Left lung (tissue), 10 donors: ENCODE data around the gene BRCA2. TPM values are rescaled to one million over a fixed set of nuclear protein-coding genes. Genes with fewer than 3 reads are reported as not detected.

ENCODE experiments used
- ATAC-seq: fragments of 200-7000 bp; cut with Tn5 transposase; one replicate; pipeline ENCODE4 v1.9.1; 2020; ENCODE audit warnings: moderate library complexity
- DNase-seq, 4 donors: peaks; one replicate each; pipeline ENCODE4 v3.0.0-alpha.2; 2013 to 2020
- H3K27ac ChIP-seq, 2 donors: fragments of 200-600 bp; sonication (generic) in 1 of 2; one replicate each; pipeline versions ENCODE4 v1.5.0 to v1.8.0; 2020 to 2021
- H3K27me3 ChIP-seq, 2 donors: fragments of 200-600 bp; sonication (generic) in 1 of 2; one replicate each; pipeline versions ENCODE4 v1.5.0 to v1.8.0; 2020 to 2021
- H3K36me3 ChIP-seq, 2 donors: fragments of 200-600 bp; sonication (generic) in 1 of 2; one replicate each; pipeline versions ENCODE4 v1.5.0 to v1.8.0; 2020 to 2021
- H3K4me1 ChIP-seq, 2 donors: fragments of 200-600 bp; one replicate each; pipeline ENCODE4 v1.8.0; 2021
- H3K4me3 ChIP-seq, 2 donors: fragments of 200-600 bp; sonication (generic) in 1 of 2; one replicate each; pipeline versions ENCODE4 v1.5.0 to v1.8.0; 2020 to 2021; ENCODE audit warnings: mild to moderate bottlenecking in 1 of 2
- H3K9me3 ChIP-seq, 2 donors: fragments of 200-600 bp; sonication (generic) in 1 of 2; one replicate each; pipeline versions ENCODE4 v1.5.0 to v1.8.0; 2020 to 2021
- intact Hi-C, 2 donors: fragments of 100-400 bp; cut with DNase I; formaldehyde crosslinking; loops; one replicate each; pipeline versions ENCODE4 v1.11.2 to v1.14.2; 2022
- polyA plus RNA-seq, 6 donors: library from polyadenylated mRNA; unstranded; fragments of 120-200 nt; gene quantifications; one replicate each; pipeline ENCODE4 v1.2.1, GENCODE V29; 2013; ENCODE audit not compliant: insufficient read length in 6 of 6
- total RNA-seq, 2 donors: library from RNA; stranded (reverse); fragmentation: NEBNext Ultra II Directional; extraction: Animal tissue kit (Norgen Biotek cat#: 25700); gene quantifications; one replicate each; pipeline ENCODE4 v1.2.1, GENCODE V29; 2021
- TF ChIP-seq, protein P1 (sequence below), 2 donors: fragments of 200-600 bp; sonication (generic) in 1 of 2; IDR thresholded peaks; one replicate each; pipeline versions ENCODE4 v1.5.0 to v1.8.0; 2021; ENCODE audit warnings: antibody characterized with exemption in 2 of 2
- donor health status: DM: no; HTN: yes; CAD: no.
- donor health status: DM: no; HTN: no; CAD: no.

Gene BRCA2
- total and polyA plus RNA-seq, 8 donors = 4.5 to 14.9 (median 9.5) TPM

GRCh38 chr13:32300406-32300805 is 14.9 kb upstream of the BRCA2 start:
- ATAC-seq = no peak
- Histone ChIP-seq H3K27ac (no peak overlapping the region), H3K27me3 (no peaks in the 10 kb centered on the region), H3K9me3 (no peaks in the 10 kb centered on the region), H3K4me1 (no peaks in the 10 kb centered on the region), H3K36me3 (peaks cover 0 to 10% of the 10 kb centered on the region in 2 donors), H3K4me3 (no peak overlapping the region)
- intact Hi-C loops = no loop called here
- TF ChIP-seq, protein P1, sequence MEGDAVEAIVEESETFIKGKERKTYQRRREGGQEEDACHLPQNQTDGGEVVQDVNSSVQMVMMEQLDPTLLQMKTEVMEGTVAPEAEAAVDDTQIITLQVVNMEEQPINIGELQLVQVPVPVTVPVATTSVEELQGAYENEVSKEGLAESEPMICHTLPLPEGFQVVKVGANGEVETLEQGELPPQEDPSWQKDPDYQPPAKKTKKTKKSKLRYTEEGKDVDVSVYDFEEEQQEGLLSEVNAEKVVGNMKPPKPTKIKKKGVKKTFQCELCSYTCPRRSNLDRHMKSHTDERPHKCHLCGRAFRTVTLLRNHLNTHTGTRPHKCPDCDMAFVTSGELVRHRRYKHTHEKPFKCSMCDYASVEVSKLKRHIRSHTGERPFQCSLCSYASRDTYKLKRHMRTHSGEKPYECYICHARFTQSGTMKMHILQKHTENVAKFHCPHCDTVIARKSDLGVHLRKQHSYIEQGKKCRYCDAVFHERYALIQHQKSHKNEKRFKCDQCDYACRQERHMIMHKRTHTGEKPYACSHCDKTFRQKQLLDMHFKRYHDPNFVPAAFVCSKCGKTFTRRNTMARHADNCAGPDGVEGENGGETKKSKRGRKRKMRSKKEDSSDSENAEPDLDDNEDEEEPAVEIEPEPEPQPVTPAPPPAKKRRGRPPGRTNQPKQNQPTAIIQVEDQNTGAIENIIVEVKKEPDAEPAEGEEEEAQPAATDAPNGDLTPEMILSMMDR (IDR thresholded peaks at IDR 0.05) = no peak
- no peak for DNase-seq

DNA sequence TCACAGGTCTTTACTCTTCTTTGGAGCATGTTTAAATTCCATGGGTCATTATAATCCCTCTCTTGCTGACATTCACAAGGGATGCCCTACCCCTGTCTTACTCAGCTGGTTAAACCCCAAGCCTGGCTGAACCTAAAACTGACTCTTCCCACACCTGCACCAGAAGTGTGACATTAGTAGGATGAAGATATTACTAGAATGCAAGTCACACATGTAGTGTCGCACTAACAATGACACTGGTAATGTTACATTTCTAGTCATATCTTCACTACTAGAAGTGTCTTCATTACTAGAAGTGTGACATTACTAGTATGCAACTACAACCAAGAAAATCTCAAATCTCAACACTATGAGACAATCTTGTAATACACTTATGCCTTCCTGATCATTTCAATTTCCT is 14.4 kb upstream of the BRCA2 start:
- intact Hi-C loops = no loop called here
- H3K9me3 ChIP-seq = no peaks in the 10 kb centered on the region
- H3K4me1 ChIP-seq = no peaks in the 10 kb centered on the region
- H3K4me3 ChIP-seq = no peak overlapping the region
- no peak for ATAC-seq
- no peaks in the 10 kb centered on the region for H3K27me3 ChIP-seq
- peaks cover 0 to 5% of the 10 kb centered on the region in 2 donors for H3K36me3 ChIP-seq
- H3K27ac ChIP-seq = no peak overlapping the region
- no peak for DNase-seq
- TF ChIP-seq, protein P1 (IDR thresholded peaks at IDR 0.05) = no peak

GRCh38 chr13:32302461-32302860 is 12.8 kb upstream of the BRCA2 start:
- H3K9me3 ChIP-seq = no peaks in the 10 kb centered on the region
- no peak overlapping the region for H3K27ac ChIP-seq
- H3K27me3 ChIP-seq = no peaks in the 10 kb centered on the region
- TF ChIP-seq, protein P1 (IDR thresholded peaks at IDR 0.05) = no peak
- intact Hi-C loops = no loop called here
- DNase-seq (no peak), ATAC-seq (no peak)
- peaks cover 0 to 3% of the 10 kb centered on the region in 2 donors for H3K36me3 ChIP-seq
- H3K4me1 ChIP-seq = no peaks in the 10 kb centered on the region
- no peak overlapping the region for H3K4me3 ChIP-seq

DNA sequence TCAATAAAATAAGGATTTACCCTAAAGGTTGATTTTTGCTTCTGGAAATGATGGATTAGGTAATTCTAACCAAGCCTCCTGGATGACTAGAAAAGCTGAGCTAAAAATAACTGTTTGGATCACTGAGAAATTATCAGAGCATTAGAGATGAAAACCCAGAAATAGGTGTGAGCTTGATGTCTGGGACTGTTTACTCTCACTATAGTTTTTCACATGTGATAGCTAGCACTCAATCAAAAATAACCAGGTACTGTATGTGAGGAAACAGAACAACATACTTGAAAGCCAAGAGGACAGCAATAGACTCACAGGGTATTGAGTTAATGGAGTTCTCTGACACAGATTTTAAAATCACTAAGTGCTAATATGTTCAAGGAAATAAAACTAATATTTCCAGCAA is 9.7 kb upstream of the BRCA2 start:
- TF ChIP-seq, protein P1 (IDR thresholded peaks at IDR 0.05) = no peak
- no peak overlapping the region for H3K27ac ChIP-seq
- no peaks in the 10 kb centered on the region for H3K27me3 ChIP-seq
- intact Hi-C loops = no loop called here
- no peak for DNase-seq
- no peaks in the 10 kb centered on the region for H3K9me3 ChIP-seq
- peaks cover 0 to 13% of the 10 kb centered on the region in 2 donors for H3K4me1 ChIP-seq
- no peaks in the 10 kb centered on the region for H3K36me3 ChIP-seq
- no peak for ATAC-seq
- no peak overlapping the region for H3K4me3 ChIP-seq

DNA sequence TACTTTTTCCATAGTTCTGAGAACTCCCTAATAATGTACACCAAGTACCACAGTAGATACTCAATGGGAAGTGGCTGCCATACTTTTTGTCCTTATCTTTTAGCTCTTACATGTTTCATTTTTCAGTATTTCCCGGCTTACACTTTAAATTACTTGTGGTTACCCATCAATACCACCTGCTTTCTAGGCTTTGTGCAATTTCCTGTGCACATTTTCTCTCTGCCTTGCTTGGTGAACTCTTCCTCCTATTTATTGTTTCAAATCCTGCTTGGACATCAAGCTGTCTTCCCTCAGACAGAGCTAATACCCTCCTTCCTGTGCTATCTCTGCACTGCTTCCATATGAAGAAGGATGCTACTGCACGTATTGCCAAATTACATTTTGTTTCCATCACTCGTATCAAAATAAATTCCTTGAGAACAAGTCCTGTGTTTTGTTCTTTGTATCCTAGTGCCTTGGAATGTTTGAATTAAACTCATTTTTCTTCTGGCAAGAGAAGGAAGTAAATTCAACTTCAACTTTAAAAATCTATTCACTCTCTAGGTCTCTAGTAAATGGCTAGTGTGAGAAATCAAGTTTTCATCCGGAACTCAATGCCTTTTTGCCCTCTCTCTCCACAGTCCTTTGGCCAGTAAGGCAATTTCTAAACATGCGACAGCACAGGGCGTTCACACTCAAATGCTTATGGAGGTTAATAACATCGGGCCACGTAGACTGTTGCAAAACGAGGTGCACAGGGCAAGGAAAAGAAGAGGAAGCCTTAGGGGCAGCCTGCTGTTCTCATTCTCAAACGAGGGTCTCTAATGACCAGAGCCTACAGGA is 5.8 kb upstream of the BRCA2 start:
- H3K27ac ChIP-seq = peak overlapping the region in 1 of 2 donors; percentile 68
- TF ChIP-seq, protein P1 (IDR thresholded peaks at IDR 0.05) = no peak
- intact Hi-C loops = loop anchor here in 1 of 2 donors (5.0 kb wide), 1 partner anchor 292 kb away; no protein-coding TSS in a partner anchor

More for the DNA sequence above, 5.8 kb upstream of the BRCA2 start:
- Histone ChIP-seq H3K4me1 (peaks cover 0 to 17% of the 10 kb centered on the region in 2 donors), H3K9me3 (no peaks in the 10 kb centered on the region), H3K36me3 (no peaks in the 10 kb centered on the region), H3K4me3 (peak overlapping the region in 1 of 2 donors; percentile 24), H3K27me3 (no peaks in the 10 kb centered on the region)
- ATAC-seq (peak; percentile 78), DNase-seq (peak in 1 of 4 donors; percentile 34)
